Fibroblast of lung (primary cell): Measurements from ENCODE around the gene VWA8. TPM values are rescaled to one million over a fixed set of nuclear protein-coding genes. Genes with fewer than 3 reads are reported as not detected.

Experiments
- DNase-seq, 2 donors: peaks; one replicate each; pipeline versions ENCODE4 v3.0.0 to v3.0.0-alpha.2; 2010; ENCODE audit warnings: low read depth in 2 of 2
- H2AFZ ChIP-seq: 2 replicates; pipeline ENCODE4 v1.5.1; 2012; ENCODE audit warnings: low read length, control low read depth, inconsistent platforms
- H3K27ac ChIP-seq: 2 replicates; pipeline ENCODE4 v1.5.1; 2011; ENCODE audit warnings: low read length, control low read depth; ENCODE audit not compliant: insufficient read depth
- H3K27me3 ChIP-seq: 2 replicates; pipeline ENCODE4 v1.5.1; 2011; ENCODE audit warnings: mild to moderate bottlenecking, low read length; ENCODE audit not compliant: control insufficient read depth, insufficient read depth
- H3K36me3 ChIP-seq: 2 replicates; pipeline ENCODE4 v1.5.1; 2011; ENCODE audit warnings: low read length; ENCODE audit not compliant: control insufficient read depth, insufficient read depth
- H3K4me1 ChIP-seq: 2 replicates; pipeline ENCODE4 v1.5.1; 2011; ENCODE audit warnings: low read length; ENCODE audit not compliant: control insufficient read depth, insufficient read depth; ENCODE audit errors: extremely low read depth
- H3K4me2 ChIP-seq: 2 replicates; pipeline ENCODE4 v1.5.1; 2011; ENCODE audit warnings: low read length, control low read depth; ENCODE audit not compliant: insufficient read depth; ENCODE audit errors: extremely low read depth
- H3K4me3 ChIP-seq, 4 experiments: fragments of 200-600 bp in 1 of 4; sonication (generic) in 1 of 4; replicated peaks in 1 of 4; 2 replicates each; pipeline ENCODE4 v1.5.1; 2011 to 2016; ENCODE audit warnings: low read length in 4 of 4, low read depth in 3 of 4, mild to moderate bottlenecking in 3 of 4, control low read depth in 2 of 4, inconsistent platforms in 1 of 4, mixed read lengths in 1 of 4; ENCODE audit not compliant: insufficient read depth in 1 of 4; ENCODE audit errors: control extremely low read depth in 1 of 4
- H3K79me2 ChIP-seq: 2 replicates; pipeline ENCODE4 v1.5.1; 2012; ENCODE audit warnings: mild to moderate bottlenecking, low read length, inconsistent platforms; ENCODE audit not compliant: control insufficient read depth, insufficient read depth
- H3K9ac ChIP-seq: 2 replicates; pipeline ENCODE4 v1.5.1; 2011; ENCODE audit warnings: mild to moderate bottlenecking, low read length, control low read depth; ENCODE audit not compliant: insufficient read depth
- H3K9me3 ChIP-seq: 2 replicates; pipeline ENCODE4 v1.5.1; 2012; ENCODE audit warnings: low read depth, low read length; ENCODE audit not compliant: control insufficient read depth, insufficient read depth
- H4K20me1 ChIP-seq: 2 replicates; pipeline ENCODE4 v1.5.1; 2011; ENCODE audit warnings: low read length; ENCODE audit not compliant: control insufficient read depth, insufficient read depth; ENCODE audit errors: extremely low read depth
- EZH2 ChIP-seq: IDR thresholded peaks from 2 replicates; pipeline ENCODE4 v1.5.1; 2012; ENCODE audit warnings: low read length, control low read depth, mild to moderate bottlenecking; ENCODE audit errors: missing control alignments
- polyA plus RNA-seq, 2 donors: library from polyadenylated mRNA; depleted of rRNA in 1 of 2; stranded (reverse) in 1 of 2; unstranded in 1 of 2; fragments of >200 nt; gene quantifications; 2 replicates each; pipeline ENCODE4 v1.2.1, GENCODE V29; 2011 to 2012; ENCODE audit warnings: missing spikeins in 1 of 2
- total RNA-seq: library from RNA; depleted of rRNA; stranded (reverse); fragments of >200 nt; gene quantifications from 2 replicates; pipeline ENCODE4 v1.2.1, GENCODE V29; 2014
- TF ChIP-seq, protein P1 (sequence below), 2 donors: IDR thresholded peaks in 1 of 2; conservative IDR thresholded peaks in 1 of 2; 1 replicate in 1 of 2; 2 replicates in 1 of 2; pipeline ENCODE4 v1.5.1; 2011 to 2012; ENCODE audit warnings: low read length in 2 of 2, control low read depth in 1 of 2, inconsistent platforms in 1 of 2, low read depth in 1 of 2, mild to moderate bottlenecking in 1 of 2

Gene VWA8
- total and polyA plus RNA-seq, 2 donors (not counting 1 experiment from before 2014, with no cell fraction given) = 12.6 to 29.9 TPM

GRCh38 chr13:41554180-41554579 lies 406.7 kb downstream of the VWA8 start:
- H3K27ac ChIP-seq = no peak overlapping the region
- no peak overlapping the region for H3K9ac ChIP-seq
- no peak overlapping the region for H2AFZ ChIP-seq
- no peaks in the 10 kb centered on the region for H3K4me1 ChIP-seq
- H4K20me1 ChIP-seq = no peaks in the 10 kb centered on the region
- no peak overlapping the region for H3K4me3 ChIP-seq
- no peak for TF ChIP-seq EZH2
- TF ChIP-seq, protein P1, sequence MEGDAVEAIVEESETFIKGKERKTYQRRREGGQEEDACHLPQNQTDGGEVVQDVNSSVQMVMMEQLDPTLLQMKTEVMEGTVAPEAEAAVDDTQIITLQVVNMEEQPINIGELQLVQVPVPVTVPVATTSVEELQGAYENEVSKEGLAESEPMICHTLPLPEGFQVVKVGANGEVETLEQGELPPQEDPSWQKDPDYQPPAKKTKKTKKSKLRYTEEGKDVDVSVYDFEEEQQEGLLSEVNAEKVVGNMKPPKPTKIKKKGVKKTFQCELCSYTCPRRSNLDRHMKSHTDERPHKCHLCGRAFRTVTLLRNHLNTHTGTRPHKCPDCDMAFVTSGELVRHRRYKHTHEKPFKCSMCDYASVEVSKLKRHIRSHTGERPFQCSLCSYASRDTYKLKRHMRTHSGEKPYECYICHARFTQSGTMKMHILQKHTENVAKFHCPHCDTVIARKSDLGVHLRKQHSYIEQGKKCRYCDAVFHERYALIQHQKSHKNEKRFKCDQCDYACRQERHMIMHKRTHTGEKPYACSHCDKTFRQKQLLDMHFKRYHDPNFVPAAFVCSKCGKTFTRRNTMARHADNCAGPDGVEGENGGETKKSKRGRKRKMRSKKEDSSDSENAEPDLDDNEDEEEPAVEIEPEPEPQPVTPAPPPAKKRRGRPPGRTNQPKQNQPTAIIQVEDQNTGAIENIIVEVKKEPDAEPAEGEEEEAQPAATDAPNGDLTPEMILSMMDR (conservative IDR thresholded peaks at IDR 0.05 in 1 of 2, IDR thresholded peaks at IDR 0.05 in 1 of 2; ENCODE audit: low read depth in 1 of 2, low read length in 2 of 2) = no peak
- no peaks in the 10 kb centered on the region for H3K36me3 ChIP-seq
- no peaks in the 10 kb centered on the region for H3K27me3 ChIP-seq
- H3K4me2 ChIP-seq = no peak overlapping the region
- no peaks in the 10 kb centered on the region for H3K9me3 ChIP-seq
- DNase-seq = no peak
- no peaks in the 10 kb centered on the region for H3K79me2 ChIP-seq

GRCh38 chr13:41552031-41552430 lies 408.9 kb downstream of the VWA8 start:
- Histone ChIP-seq H3K9me3 (no peaks in the 10 kb centered on the region), H4K20me1 (no peaks in the 10 kb centered on the region), H3K36me3 (no peaks in the 10 kb centered on the region), H3K4me1 (peaks cover 5% of the 10 kb centered on the region), H3K4me3 (no peak overlapping the region), H3K79me2 (no peaks in the 10 kb centered on the region), H3K27ac (no peak overlapping the region), H3K27me3 (no peaks in the 10 kb centered on the region), H3K9ac (no peak overlapping the region), H3K4me2 (no peak overlapping the region), H2AFZ (no peak overlapping the region)
- TF ChIP-seq, protein P1 (conservative IDR thresholded peaks at IDR 0.05 in 1 of 2, IDR thresholded peaks at IDR 0.05 in 1 of 2; ENCODE audit: low read depth in 1 of 2, low read length in 2 of 2) = no peak
- no peak for DNase-seq

GRCh38 chr13:41550276-41550675 lies 410.6 kb downstream of the VWA8 start:
- H3K9ac ChIP-seq = no peak overlapping the region
- no peaks in the 10 kb centered on the region for H3K9me3 ChIP-seq
- DNase-seq = no peak
- H3K4me2 ChIP-seq = no peak overlapping the region
- no peak overlapping the region for H3K4me3 ChIP-seq
- no peaks in the 10 kb centered on the region for H3K27me3 ChIP-seq
- no peaks in the 10 kb centered on the region for H3K79me2 ChIP-seq
- no peak overlapping the region for H3K27ac ChIP-seq
- H4K20me1 ChIP-seq = no peaks in the 10 kb centered on the region
- H2AFZ ChIP-seq = no peak overlapping the region
- peaks cover 12% of the 10 kb centered on the region for H3K4me1 ChIP-seq
- TF ChIP-seq, protein P1 (conservative IDR thresholded peaks at IDR 0.05 in 1 of 2, IDR thresholded peaks at IDR 0.05 in 1 of 2; ENCODE audit: low read depth in 1 of 2, low read length in 2 of 2) = no peak
- no peak for TF ChIP-seq EZH2
- H3K36me3 ChIP-seq = no peaks in the 10 kb centered on the region
